Stimulated activated CD4-positive, alpha-beta T cell treated with anti-CD3 and anti-CD28 coated beads, Interleukin-15, amount 100 ng/mL, for 48 hours (primary cell): ENCODE data around the gene ACYP2.

ENCODE experiments used
- DNase-seq, 2 donors: peaks; one replicate each; pipeline ENCODE4 v3.0.0-alpha.2; 2020; ENCODE audit warnings: low read depth in 2 of 2

ACYP2 gene

GRCh38 chr2:54158311-54158710, 42.9 kb downstream of the ACYP2 start:
- no peak for DNase-seq

- DNase-seq: no peak
These were observed 46.4 kb downstream of the ACYP2 start for GRCh38 chr2:54161660-54162424.

GRCh38 chr2:54164106-54164505, 48.7 kb downstream of the ACYP2 start:
- DNase-seq: no peak

DNA sequence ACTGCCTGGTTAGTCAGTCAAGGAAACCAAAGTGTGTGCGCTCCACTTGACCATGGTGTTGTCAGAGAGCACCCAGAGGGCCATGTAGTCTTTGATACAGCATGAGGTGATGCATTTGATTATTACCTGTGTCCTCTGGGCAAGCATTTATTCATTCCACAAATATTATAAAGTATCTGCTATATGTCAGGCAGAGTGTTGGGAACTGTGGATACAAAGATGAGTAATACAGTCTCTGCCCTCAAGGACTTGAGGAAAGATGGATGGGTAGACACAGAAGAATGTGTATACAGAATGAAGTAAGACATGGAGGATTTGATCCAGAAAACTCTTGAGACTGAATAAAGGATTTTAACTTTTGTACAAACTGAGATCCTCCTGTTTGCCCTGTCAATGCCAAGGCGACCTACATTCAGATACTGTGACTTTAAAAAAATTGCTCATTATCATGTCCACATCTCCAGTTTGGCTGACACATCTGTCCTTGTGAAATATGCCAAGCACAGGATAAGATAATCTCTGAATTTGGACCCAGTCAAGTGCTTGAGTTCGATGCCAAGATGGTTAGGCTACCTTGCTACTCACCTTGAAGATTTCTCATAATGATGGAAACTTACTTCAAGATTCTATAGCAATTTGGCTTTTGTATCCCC, 50.8 kb downstream of the ACYP2 start:
- DNase-seq: no peak

GRCh38 chr2:54176577-54176976, 61.2 kb downstream of the ACYP2 start:
- DNase-seq: no peak

GRCh38 chr2:54183281-54183680, 67.9 kb downstream of the ACYP2 start:
- DNase-seq: no peak

DNA sequence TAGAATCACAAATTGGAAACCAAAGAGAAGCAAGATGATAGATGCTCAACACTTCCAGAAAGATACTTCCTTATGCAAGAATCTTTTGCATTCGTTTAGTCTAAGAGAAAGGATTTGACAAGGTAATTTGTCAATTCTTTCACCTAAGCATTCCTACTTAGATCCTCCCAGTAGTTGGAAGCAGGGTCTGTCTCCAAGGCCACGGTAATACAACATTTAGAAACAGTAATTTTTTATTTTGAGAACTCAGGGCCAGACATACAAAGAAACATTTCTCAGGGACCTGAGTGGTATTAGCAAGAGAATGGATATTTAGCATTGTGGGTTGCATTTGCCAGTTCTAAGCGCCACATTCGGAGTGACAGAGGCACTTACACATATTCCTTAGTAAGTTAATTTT, 68.6 kb downstream of the ACYP2 start:
- DNase-seq: no peak

DNA sequence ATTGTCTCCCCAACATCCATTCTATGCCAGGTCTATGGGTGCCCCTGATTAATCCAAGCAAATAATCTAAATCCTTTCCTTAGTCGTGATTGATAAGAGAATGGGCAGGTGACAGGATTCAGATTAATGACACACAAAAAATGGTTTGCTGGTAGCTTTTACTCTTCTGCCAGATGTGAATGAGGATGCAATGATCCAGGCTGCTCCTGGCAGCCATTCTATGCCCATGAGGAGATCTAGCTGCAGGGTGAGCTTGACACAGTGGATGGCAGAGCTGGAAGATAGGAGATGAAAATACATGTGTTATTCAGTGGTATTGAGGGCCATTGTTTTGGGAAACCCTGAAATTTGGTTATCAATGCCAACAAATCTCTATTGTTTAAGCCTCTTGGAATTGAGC, 69.7 kb downstream of the ACYP2 start:
- no peak for DNase-seq

GRCh38 chr2:54187331-54187730, 71.9 kb downstream of the ACYP2 start:
- DNase-seq: no peak

GRCh38 chr2:54189539-54189938, 74.1 kb downstream of the ACYP2 start:
- DNase-seq: no peak

DNA sequence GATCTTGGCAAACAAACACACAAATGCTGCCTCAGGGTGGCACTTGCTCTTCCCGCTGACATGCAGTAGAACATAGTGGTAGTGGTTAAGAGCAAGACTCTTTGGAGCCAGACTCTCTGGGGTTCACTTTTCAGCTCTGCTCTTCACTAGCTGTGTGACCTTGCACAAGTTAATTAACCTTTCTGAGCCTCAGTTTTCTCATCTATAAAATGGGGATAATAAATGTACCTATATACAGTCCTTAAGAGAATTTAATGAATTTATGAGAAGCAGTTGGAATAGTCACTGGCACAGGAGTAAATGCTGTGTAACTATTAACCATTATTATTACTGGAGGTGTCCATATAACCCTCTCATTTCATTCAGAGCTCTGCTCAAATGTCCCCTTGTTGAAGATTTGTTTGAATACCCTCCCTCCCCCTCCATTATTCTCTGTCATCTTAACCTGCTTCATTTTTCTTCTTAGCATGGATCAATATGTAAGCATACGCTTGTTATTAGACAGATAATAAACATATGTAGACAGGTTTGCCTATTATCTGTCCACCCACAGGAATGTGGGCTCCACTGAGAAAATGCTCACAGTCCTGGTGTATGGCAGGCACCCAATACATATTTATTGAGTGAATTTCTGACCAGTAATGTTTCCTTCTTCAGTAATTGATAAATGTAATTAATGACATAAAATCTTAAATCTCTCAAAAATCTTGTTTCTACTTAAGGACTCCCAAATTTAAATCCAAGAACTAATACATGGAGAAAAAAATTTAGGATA, 76.1 kb downstream of the ACYP2 start:
- DNase-seq: no peak

- no peak for DNase-seq
These were observed 79.6 kb downstream of the ACYP2 start for GRCh38 chr2:54194761-54195750.

DNA sequence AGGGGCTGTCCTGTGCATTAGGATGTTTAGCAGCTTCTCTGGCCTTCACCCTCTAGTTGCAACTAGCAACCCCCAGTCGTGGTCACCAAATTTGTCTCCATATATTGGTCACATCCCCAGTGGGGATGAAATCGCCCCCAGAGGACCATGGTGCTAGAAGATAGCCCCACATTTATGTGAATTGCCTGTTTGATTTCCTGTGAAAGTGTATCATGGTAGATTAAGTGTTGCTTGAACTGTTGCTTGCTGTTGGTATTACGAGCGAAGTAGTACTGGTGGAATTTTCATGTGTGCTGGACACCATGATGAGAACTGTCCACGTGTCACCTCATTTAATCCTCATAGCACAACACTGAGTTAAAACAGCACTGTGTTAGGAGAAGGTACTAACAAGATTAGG, 81.2 kb downstream of the ACYP2 start:
- DNase-seq: no peak

DNA sequence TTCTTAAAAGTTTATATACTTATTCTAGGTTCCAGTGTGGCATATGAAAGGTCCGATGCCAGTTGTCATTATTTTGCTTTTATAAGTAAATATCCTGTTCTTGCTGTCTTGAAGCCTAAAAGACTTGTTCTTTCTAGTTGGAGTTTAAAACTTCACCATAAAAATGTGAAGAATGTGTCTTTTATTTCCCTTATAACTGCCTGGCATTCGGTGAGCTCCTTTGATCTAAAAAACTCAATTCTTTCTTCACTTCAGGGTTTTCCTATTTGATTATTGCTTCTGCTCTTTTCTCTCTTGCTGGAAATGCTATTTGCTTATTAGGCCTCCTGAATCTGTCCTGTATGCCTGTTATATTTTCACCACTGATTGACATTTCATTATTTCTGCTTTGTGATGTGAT, 89.1 kb downstream of the ACYP2 start:
- DNase-seq: no peak

- no peak for DNase-seq
These were observed 91.2 kb downstream of the ACYP2 start for GRCh38 chr2:54206596-54206995.

GRCh38 chr2:54207666-54208195, 92.3 kb downstream of the ACYP2 start:
- no peak for DNase-seq

DNA sequence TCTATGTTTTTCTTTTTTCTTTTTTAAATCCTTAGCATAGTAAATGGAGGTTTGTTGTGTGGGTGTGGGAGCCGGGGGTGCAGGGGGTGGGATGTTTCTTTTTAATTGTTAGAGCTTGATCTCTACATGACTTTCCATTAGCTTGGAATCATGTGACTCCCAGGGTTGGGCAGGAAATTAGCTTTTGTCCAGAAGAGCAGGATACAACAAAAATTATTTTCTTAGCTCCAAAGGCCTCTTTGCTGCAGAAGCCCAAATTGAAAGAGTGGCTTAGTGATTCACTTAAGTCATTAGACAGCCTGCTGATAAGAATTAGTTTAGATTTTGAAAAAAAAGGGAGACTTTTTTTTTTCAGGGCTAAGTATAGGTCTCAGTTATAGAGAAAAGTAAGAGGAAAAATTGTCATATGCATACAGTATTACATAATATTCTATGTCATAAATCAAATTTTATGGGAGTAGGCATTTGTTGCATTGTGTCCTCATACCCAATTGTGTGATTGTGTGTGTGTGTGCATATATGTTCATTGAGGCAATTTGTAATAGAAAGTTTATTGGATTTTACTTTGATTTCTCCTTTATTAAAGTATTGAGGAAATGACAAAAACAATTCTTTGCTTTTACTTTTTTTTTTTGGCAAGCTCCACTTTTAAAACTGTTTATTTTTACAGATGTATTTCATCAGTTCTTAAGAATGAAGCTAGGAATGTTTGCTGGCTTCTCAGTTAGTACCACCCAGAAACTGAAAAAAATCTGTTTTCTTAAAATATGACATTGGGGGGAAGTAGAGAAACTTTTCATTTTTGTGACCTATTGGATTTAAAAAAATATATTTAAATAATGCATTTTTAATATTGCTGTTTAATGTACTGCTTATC, 93.2 kb downstream of the ACYP2 start:
- DNase-seq: no peak

GRCh38 chr2:54209379-54209778, 94.0 kb downstream of the ACYP2 start:
- no peak for DNase-seq

GRCh38 chr2:54212456-54212855, 97.0 kb downstream of the ACYP2 start:
- DNase-seq: no peak

DNA sequence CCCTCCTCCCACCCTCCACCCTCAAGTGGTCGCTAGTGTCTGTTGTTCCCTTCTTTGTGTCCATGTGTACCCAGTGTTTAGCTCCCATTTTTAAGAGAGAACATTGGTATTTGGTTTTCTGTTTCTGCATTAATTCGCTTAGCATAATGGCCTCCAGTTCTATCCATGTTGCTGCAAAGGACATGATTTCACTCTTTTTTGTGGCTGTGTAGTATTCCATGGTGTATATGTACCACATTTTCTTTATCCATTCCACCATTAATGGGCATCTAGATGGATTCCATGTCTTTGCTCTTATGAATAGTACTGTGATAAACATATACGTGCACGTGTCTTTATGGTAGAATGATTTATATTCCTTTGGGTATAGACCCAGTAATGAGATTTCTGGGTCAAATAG, 97.7 kb downstream of the ACYP2 start:
- no peak for DNase-seq
